Prostate gland (tissue), 2 donors: ENCODE results near the gene ERCC6.

Experiments used
- POLR2A ChIP-seq: fragments of 450-650 bp; IDR thresholded peaks from one replicate; pipeline ENCODE4 v1.6.1; 2016; ENCODE audit warnings: antibody characterized with exemption, mild to moderate bottlenecking
- POLR2AphosphoS5 ChIP-seq: sonication (generic); formaldehyde crosslinking; IDR thresholded peaks from one replicate; pipeline ENCODE4 v1.6.1; 2017; ENCODE audit warnings: antibody characterized with exemption
- TF ChIP-seq, protein P1 (sequence below), 4 experiments: fragments of 200-600 bp in 2 of 4; fragments of 450-650 bp in 2 of 4; sonication (generic) in 2 of 4; IDR thresholded peaks; 1 replicate in 3 of 4; 2 replicates in 1 of 4; pipeline ENCODE4 v1.5.1; 2016 to 2019; ENCODE audit warnings: antibody characterized with exemption in 4 of 4, mild to moderate bottlenecking in 2 of 4, moderate library complexity in 2 of 4

DNA sequence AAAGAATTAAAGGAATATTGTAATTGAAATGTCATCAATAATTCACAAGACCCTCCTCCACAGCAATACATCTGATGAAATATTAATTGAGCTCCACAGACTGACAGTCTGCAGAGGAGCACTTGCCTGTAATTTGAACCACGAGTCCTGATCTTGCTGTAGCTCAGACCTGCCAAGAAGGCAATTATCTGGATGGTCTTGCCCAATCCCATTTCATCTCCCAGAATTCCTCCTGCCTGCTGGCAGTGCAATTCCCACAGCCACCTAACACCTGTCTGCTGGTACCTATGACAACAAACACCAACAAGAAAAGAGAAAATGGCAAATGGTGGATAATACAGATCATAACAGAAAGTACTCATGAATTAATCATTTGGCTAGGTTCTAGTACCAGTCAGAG, 38.5 kb downstream of the ERCC6 start:
- TF ChIP-seq, protein P1, sequence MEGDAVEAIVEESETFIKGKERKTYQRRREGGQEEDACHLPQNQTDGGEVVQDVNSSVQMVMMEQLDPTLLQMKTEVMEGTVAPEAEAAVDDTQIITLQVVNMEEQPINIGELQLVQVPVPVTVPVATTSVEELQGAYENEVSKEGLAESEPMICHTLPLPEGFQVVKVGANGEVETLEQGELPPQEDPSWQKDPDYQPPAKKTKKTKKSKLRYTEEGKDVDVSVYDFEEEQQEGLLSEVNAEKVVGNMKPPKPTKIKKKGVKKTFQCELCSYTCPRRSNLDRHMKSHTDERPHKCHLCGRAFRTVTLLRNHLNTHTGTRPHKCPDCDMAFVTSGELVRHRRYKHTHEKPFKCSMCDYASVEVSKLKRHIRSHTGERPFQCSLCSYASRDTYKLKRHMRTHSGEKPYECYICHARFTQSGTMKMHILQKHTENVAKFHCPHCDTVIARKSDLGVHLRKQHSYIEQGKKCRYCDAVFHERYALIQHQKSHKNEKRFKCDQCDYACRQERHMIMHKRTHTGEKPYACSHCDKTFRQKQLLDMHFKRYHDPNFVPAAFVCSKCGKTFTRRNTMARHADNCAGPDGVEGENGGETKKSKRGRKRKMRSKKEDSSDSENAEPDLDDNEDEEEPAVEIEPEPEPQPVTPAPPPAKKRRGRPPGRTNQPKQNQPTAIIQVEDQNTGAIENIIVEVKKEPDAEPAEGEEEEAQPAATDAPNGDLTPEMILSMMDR (IDR thresholded peaks at IDR 0.05): no peak
- TF ChIP-seq POLR2AphosphoS5: no peak
- TF ChIP-seq POLR2A: no peak
